H9 (cell line): ENCODE results near the gene FARP1. TPM values are rescaled to one million over a fixed set of nuclear protein-coding genes. Genes with fewer than 3 reads are reported as not detected.

Experiments used
- DNase-seq: peaks from one replicate; pipeline ENCODE4 v3.0.0-alpha.2; 2017
- H2AFZ ChIP-seq: one replicate; pipeline ENCODE4 v1.6.1; 2013; ENCODE audit warnings: mild to moderate bottlenecking, low read length, control low read depth, moderate library complexity
- H2AK5ac ChIP-seq: 2 replicates; pipeline ENCODE4 v1.6.1; 2013; ENCODE audit warnings: low read length, control low read depth, mixed read lengths; ENCODE audit not compliant: insufficient read length
- H2BK120ac ChIP-seq: one replicate; pipeline ENCODE4 v1.6.1; 2013; ENCODE audit warnings: low read depth, mild to moderate bottlenecking, low read length, control low read depth, inconsistent platforms; ENCODE audit not compliant: poor library complexity, severe bottlenecking
- H2BK12ac ChIP-seq: 2 replicates; pipeline ENCODE4 v1.6.1; 2013; ENCODE audit warnings: low read length, control low read depth, mixed read lengths, low read depth; ENCODE audit not compliant: insufficient read length
- H2BK15ac ChIP-seq: 2 replicates; pipeline ENCODE4 v1.6.1; 2013; ENCODE audit warnings: low read depth, low read length, control low read depth
- H2BK20ac ChIP-seq: one replicate; pipeline ENCODE4 v1.6.1; 2013; ENCODE audit warnings: low read depth, mild to moderate bottlenecking, low read length, control low read depth, inconsistent platforms; ENCODE audit not compliant: poor library complexity, severe bottlenecking
- H2BK5ac ChIP-seq: 2 replicates; pipeline ENCODE4 v1.6.1; 2013; ENCODE audit warnings: low read length, control low read depth, mixed read lengths; ENCODE audit not compliant: insufficient read length
- H3K14ac ChIP-seq: 2 replicates; pipeline ENCODE4 v1.6.1; 2013; ENCODE audit warnings: low read length, control low read depth; ENCODE audit not compliant: insufficient read depth
- H3K18ac ChIP-seq: 2 replicates; pipeline ENCODE4 v1.6.1; 2013; ENCODE audit warnings: low read depth, mild to moderate bottlenecking, mixed read lengths, low read length, control low read depth; ENCODE audit not compliant: insufficient read length
- H3K23ac ChIP-seq: 2 replicates; pipeline ENCODE4 v1.6.1; 2013; ENCODE audit warnings: low read length, control low read depth, mixed read lengths, low read depth; ENCODE audit not compliant: insufficient read length
- H3K23me2 ChIP-seq: 2 replicates; pipeline ENCODE4 v1.6.1; 2013; ENCODE audit warnings: low read depth, mild to moderate bottlenecking, mixed read lengths, low read length, control low read depth; ENCODE audit not compliant: insufficient read length, poor library complexity, severe bottlenecking
- H3K27ac ChIP-seq: 2 replicates; pipeline ENCODE4 v1.5.1; 2013; ENCODE audit warnings: low read length, control low read depth, mixed read lengths, low read depth; ENCODE audit not compliant: insufficient read length
- H3K27me3 ChIP-seq: 2 replicates; pipeline ENCODE4 v1.6.1; 2013; ENCODE audit warnings: low read length, control low read depth, inconsistent platforms; ENCODE audit not compliant: insufficient read depth
- H3K4ac ChIP-seq: 2 replicates; pipeline ENCODE4 v1.6.1; 2013; ENCODE audit warnings: low read depth, mild to moderate bottlenecking, control low read depth, inconsistent platforms, low read length, moderate library complexity
- H3K4me1 ChIP-seq: 2 replicates; pipeline ENCODE4 v1.6.1; 2013; ENCODE audit warnings: low read length, control low read depth, inconsistent platforms; ENCODE audit not compliant: insufficient read depth
- H3K4me2 ChIP-seq: 2 replicates; pipeline ENCODE4 v1.6.1; 2013; ENCODE audit warnings: low read length, control low read depth, mixed read lengths; ENCODE audit not compliant: insufficient read length, insufficient read depth
- H3K56ac ChIP-seq: 2 replicates; pipeline ENCODE4 v1.6.1; 2013; ENCODE audit warnings: low read depth, mild to moderate bottlenecking, mixed read lengths, low read length, control low read depth; ENCODE audit not compliant: insufficient read length
- H3K79me1 ChIP-seq: 2 replicates; pipeline ENCODE4 v1.6.1; 2013; ENCODE audit warnings: low read depth, mild to moderate bottlenecking, moderate library complexity, low read length, control low read depth, inconsistent platforms; ENCODE audit not compliant: insufficient read depth, poor library complexity, severe bottlenecking
- H3K79me2 ChIP-seq: 2 replicates; pipeline ENCODE4 v1.6.1; 2013; ENCODE audit warnings: low read length, control low read depth, inconsistent platforms; ENCODE audit not compliant: insufficient read depth
- H3K9ac ChIP-seq: 2 replicates; pipeline ENCODE4 v1.6.1; 2013; ENCODE audit warnings: low read length, control low read depth, mixed read lengths; ENCODE audit not compliant: insufficient read length; ENCODE audit errors: extremely low read depth
- H3K9me3 ChIP-seq: one replicate; pipeline ENCODE4 v1.6.1; 2013; ENCODE audit warnings: low read depth, low read length, inconsistent platforms; ENCODE audit not compliant: control insufficient read depth
- H3T11ph ChIP-seq: one replicate; pipeline ENCODE4 v1.6.1; 2013; ENCODE audit warnings: mild to moderate bottlenecking, low read length, control low read depth, inconsistent platforms
- H4K20me1 ChIP-seq: one replicate; pipeline ENCODE4 v1.6.1; 2013; ENCODE audit not compliant: control insufficient read depth, insufficient read length, insufficient read depth
- H4K5ac ChIP-seq: 2 replicates; pipeline ENCODE4 v1.6.1; 2013; ENCODE audit warnings: low read depth, mild to moderate bottlenecking, mixed read lengths, low read length, control low read depth; ENCODE audit not compliant: insufficient read length
- H4K8ac ChIP-seq: replicated peaks from 2 replicates; pipeline ENCODE4 v1.6.1; 2013; ENCODE audit warnings: low read length, control low read depth, mixed read lengths, low read depth; ENCODE audit not compliant: insufficient read length
- H4K91ac ChIP-seq: 2 replicates; pipeline ENCODE4 v1.6.1; 2013; ENCODE audit warnings: low read depth, mild to moderate bottlenecking, moderate library complexity, mixed read lengths, low read length, control low read depth; ENCODE audit not compliant: insufficient read length
- H3K27ac Mint-ChIP-seq, 3 experiments: 2 replicates in 2 of 3; 3 replicates in 1 of 3; pipeline ENCODE4 v1.8.0; 2020 to 2021; ENCODE audit warnings: mixed read lengths in 3 of 3, mild to moderate bottlenecking in 1 of 3, moderate library complexity in 1 of 3
- H3K27me3 Mint-ChIP-seq: 2 replicates; pipeline ENCODE4 v1.8.0; 2021; ENCODE audit warnings: low read depth, mild to moderate bottlenecking, moderate library complexity, mixed read lengths
- H3K36me3 Mint-ChIP-seq, 3 experiments: 2 replicates in 2 of 3; 3 replicates in 1 of 3; pipeline ENCODE4 v1.8.0; 2020 to 2021; ENCODE audit warnings: low read depth in 3 of 3, mixed read lengths in 3 of 3; ENCODE audit not compliant: insufficient read depth in 1 of 3
- H3K4me1 Mint-ChIP-seq, 2 experiments: 2 replicates each; pipeline ENCODE4 v1.8.0; 2020; ENCODE audit warnings: mixed read lengths in 2 of 2
- H3K4me3 Mint-ChIP-seq, 2 experiments: 2 replicates in 1 of 2; 3 replicates in 1 of 2; pipeline ENCODE4 v1.8.0; 2020 to 2021; ENCODE audit warnings: mild to moderate bottlenecking in 2 of 2, mixed read lengths in 2 of 2, moderate library complexity in 1 of 2
- H3K9me3 Mint-ChIP-seq, 2 experiments: 2 replicates in 1 of 2; 3 replicates in 1 of 2; pipeline ENCODE4 v1.8.0; 2020; ENCODE audit warnings: mild to moderate bottlenecking in 2 of 2, mixed read lengths in 2 of 2, moderate library complexity in 1 of 2
- WGBS: extraction: QIAGEN DNeasy Blood & Tissue Kit; methylation state at CpG from one replicate; pipeline ENCODE4 v1.1.7; 2013; ENCODE audit warnings: missing lambda C conversion rate, low lambda C conversion rate, mixed read lengths; ENCODE audit not compliant: insufficient read length; ENCODE audit errors: extremely low coverage; 5-methylcytosine and 5-hydroxymethylcytosine counted together
- total RNA-seq: library from RNA; stranded (reverse); gene quantifications from 2 replicates; pipeline ENCODE4 v1.2.1, GENCODE V29; 2021
- TF ChIP-seq, protein P1 (sequence below): fragments of 200-600 bp; sonication (generic); conservative IDR thresholded peaks from 3 replicates; pipeline ENCODE4 v1.8.0; 2021; ENCODE audit warnings: antibody characterized with exemption, mild to moderate bottlenecking

Gene FARP1
- total RNA-seq, 1 experiment from 2014 or later = 95.9 TPM

DNA sequence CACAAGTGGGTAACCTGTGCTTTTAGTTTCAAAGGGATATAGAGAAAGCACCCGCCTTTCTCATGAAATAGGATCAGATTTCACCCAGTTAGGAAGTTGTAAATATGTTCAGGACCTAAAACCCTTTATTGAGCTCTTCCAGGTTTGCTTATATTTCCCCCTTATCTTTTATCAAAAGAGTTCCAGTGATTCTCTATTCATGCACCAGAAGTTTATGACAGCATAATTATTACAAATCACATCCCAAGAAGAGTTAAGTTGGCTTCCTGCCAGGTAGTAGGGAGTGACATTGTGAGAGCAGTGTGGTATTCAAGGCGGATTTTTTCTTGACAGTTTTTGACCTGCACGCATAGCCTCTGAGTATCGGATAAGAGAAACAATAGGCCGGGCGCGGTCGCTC, 243.7 kb downstream of the FARP1 start:
- H3K18ac ChIP-seq = no peak overlapping the region
- TF ChIP-seq, protein P1, sequence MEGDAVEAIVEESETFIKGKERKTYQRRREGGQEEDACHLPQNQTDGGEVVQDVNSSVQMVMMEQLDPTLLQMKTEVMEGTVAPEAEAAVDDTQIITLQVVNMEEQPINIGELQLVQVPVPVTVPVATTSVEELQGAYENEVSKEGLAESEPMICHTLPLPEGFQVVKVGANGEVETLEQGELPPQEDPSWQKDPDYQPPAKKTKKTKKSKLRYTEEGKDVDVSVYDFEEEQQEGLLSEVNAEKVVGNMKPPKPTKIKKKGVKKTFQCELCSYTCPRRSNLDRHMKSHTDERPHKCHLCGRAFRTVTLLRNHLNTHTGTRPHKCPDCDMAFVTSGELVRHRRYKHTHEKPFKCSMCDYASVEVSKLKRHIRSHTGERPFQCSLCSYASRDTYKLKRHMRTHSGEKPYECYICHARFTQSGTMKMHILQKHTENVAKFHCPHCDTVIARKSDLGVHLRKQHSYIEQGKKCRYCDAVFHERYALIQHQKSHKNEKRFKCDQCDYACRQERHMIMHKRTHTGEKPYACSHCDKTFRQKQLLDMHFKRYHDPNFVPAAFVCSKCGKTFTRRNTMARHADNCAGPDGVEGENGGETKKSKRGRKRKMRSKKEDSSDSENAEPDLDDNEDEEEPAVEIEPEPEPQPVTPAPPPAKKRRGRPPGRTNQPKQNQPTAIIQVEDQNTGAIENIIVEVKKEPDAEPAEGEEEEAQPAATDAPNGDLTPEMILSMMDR = no peak
- H4K91ac ChIP-seq = no peak overlapping the region
- H3K4me1 Mint-ChIP-seq = no peaks in the 10 kb centered on the region
- H3K79me2 ChIP-seq = no peaks in the 10 kb centered on the region
- H3K79me1 ChIP-seq = no peaks in the 10 kb centered on the region
- H3K27me3 ChIP-seq = no peaks in the 10 kb centered on the region
- H3K14ac ChIP-seq = no peak overlapping the region
- H3K27ac ChIP-seq = no peak overlapping the region
- no peaks in the 10 kb centered on the region for H3K9me3 ChIP-seq
- H2BK12ac ChIP-seq = no peak overlapping the region
- no peak overlapping the region for H2AFZ ChIP-seq
- H3K27ac Mint-ChIP-seq = no peak overlapping the region
- H3K4ac ChIP-seq = no peak overlapping the region
- no peaks in the 10 kb centered on the region for H4K20me1 ChIP-seq
- no peak overlapping the region for H3K56ac ChIP-seq
- H3K4me1 ChIP-seq = no peaks in the 10 kb centered on the region
- no peak overlapping the region for H3K9ac ChIP-seq
- no peak overlapping the region for H4K8ac ChIP-seq
- no peaks in the 10 kb centered on the region for H3K9me3 Mint-ChIP-seq
- no CpG with 5 or more reads among the region's 8 CpGs for WGBS
- H2BK5ac ChIP-seq = no peak overlapping the region
- H2AK5ac ChIP-seq = no peak overlapping the region
- H3K23ac ChIP-seq = no peak overlapping the region
- no peaks in the 10 kb centered on the region for H3K23me2 ChIP-seq
- no peak overlapping the region for H3K4me3 Mint-ChIP-seq
- no peak for DNase-seq
- H3T11ph ChIP-seq = no peak overlapping the region
- H3K27me3 Mint-ChIP-seq = no peaks in the 10 kb centered on the region
- H4K5ac ChIP-seq = no peak overlapping the region
- no peak overlapping the region for H2BK15ac ChIP-seq
- H2BK20ac ChIP-seq = no peak overlapping the region
- no peak overlapping the region for H2BK120ac ChIP-seq
- H3K36me3 Mint-ChIP-seq = peaks cover 15 to 52% (median 50%) of the 10 kb centered on the region in 3 experiments; a peak in 6 of 7 replicates
- no peak overlapping the region for H3K4me2 ChIP-seq
